Stimulated activated CD8-positive, alpha-beta memory T cell treated with anti-CD3 and anti-CD28 coated beads, Interleukin-7, amount 100 ng/mL, for 48 hours (primary cell): Measurements from ENCODE around the gene TNNI2.

Experiments
- DNase-seq, 2 donors: peaks; one replicate each; pipeline ENCODE4 v3.0.0-alpha.2; 2020; ENCODE audit warnings: low read depth in 1 of 2; ENCODE audit errors: extremely low read depth in 1 of 2

Gene TNNI2

DNA sequence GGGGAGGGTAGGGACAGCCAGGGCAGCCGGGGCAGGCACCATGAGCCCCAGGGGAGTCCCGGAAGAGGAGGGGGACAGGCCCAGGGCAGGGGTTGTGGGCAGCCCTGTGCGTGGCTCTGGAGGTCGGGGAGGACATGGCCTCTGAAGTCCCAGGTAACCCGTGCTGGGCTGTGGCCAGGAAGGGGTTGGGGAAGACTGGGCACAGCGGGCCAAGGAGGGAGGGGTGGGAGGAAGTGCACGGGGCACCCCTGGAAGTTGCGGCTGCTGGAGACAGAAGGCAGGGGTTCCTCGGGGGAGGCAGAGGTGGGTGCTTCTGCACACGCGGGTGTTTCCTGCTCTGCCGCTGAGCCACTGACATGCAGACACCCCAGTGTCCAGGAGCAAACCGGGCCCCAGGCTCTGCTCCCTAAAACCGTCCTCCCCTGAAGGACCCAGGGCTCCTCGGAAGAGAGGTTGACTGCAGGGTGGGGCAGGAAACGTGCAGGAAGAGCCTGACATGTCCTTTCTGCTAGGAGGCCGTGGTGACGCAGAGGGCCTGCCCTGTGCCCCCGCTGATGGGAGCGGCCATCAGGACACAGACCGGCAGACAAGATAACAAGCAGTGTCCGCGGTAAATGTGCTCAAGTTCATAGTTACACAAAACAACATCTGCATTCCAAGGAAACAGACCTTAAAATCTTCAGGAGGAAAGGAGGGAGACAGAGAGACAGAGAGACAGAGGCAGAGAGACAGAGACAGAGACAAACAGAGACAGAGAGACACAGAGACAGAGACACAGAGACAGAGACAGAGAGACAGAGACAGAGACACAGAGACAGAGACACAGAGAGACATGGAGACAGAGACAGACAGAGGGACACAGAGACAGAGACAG, 5.7 kb downstream of the TNNI2 start:
- DNase-seq, result no peak

GRCh38 chr11:1845095-1845429, 6.3 kb downstream of the TNNI2 start:
- no peak for DNase-seq

DNA sequence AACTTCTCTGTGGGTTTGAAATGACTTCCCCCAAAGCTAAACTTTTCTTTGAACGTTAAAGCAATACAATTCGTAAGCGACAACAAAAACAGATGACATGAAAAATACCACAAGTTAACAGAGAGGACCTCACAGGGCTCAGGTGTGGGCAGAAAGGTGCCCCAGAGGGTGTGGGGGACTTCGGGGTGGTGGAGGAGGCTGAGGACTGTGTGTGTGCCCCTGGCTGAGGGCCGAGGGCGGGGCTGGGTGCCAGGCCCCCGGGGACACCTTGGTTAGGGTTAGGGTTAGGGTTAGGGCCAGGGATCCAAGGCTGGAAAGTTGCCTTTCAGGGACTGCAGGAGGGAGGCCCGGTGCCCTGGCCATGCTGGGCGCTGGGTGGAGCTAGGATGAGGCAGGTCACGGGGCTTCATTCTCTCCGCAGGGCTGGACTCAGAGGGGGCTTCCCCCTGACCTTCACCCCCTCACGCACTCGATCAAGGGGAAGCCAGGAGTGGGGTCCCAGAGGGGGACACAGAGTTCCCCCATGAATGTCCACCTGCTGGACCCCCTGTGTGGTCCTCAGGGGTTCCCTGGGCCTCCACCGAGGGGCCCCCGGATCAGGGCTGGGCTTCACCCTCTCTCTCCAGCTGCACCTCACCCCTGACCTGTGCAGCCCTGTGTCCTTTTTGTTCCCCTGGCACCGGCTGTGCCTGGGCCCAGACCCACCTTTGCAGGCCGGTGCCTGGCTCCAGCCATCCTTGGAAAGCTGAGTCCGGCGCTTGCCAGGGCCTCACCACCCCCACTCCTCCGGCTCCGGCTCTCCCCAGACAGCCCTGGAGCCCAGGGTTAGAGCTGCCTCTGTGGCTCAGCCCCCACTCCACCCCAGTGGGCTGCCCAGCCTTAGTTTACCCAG, 7.0 kb downstream of the TNNI2 start:
- DNase-seq, result no peak

GRCh38 chr11:1846453-1846932, 7.7 kb downstream of the TNNI2 start:
- no peak for DNase-seq

DNA sequence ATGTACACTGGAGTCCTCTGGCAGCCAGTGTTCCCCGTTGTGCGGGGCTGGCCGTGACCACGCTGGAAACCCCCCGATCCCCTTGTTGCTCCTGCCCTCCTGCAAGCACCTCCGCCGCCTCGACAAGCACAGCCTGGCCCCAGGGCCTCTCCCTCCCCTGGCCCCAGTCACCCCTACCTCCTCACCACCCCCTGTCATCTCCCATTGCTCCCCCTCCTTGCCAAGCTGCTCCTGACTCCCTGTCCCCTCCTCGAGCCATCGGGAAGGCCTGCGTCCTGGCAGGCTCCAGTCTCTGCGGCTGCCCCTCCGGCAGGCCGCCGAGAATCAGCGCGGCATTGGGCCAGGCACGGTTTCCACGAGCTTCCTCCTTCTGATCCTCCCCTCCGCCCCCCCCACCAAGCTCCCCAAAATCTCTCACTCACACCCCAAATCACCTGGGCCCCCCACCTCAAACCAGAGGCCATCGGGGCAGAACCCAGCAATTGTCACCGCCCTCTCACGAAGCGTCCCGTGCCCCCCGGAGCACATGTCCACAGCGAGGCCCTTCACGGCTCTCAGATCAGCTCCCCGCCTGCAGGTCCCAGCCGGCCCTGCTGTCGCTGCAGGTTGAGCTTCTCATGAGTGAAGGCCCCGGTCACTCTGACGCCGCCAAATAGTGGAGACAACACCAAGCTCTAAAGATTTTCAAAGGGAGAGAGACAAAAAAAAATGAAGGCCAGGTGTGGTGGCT, 8.4 kb downstream of the TNNI2 start:
- DNase-seq, result no peak

- DNase-seq, result no peak
Observed at GRCh38 chr11:1847926-1848639, 9.3 kb downstream of the TNNI2 start.

DNA sequence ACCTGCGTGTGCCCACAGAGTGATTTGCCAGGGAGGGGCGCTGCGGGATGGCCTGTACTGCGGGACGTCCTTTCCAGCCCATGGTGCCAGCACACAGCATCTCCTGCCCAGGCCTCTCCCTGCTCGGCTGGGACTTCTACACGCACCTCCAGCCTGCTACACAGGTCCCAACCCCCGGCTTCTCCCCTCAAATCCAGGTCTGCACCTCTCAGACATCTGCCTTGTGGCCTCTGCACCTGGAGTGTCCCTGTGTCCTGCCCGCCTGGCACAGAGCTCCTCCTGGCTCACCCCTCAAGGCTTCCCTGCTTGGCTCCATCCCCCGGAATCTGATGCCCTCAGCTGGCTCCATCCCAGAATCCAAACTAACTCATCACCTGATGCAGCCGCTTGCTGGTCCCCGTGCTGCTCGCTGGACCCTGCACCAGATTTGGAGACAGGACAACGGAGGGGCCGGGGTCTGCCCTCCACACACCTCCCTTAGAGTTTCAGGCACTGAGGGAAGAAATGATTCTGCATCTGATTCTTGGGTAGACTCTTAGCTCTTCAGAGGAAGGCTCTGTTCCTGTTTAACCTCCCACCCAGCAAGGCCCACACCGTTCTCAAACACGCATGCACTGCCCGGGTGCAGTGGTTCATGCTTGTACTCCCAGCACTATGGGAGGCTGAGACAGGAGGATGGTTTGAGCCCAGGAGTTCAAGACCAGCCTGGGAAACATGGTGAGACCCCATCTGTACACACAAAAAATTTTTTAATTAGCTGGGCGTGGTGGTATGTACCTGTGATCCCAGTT, 10.1 kb downstream of the TNNI2 start:
- DNase-seq, result no peak

GRCh38 chr11:1851468-1852180, 12.8 kb downstream of the TNNI2 start:
- no peak for DNase-seq

- no peak for DNase-seq
Observed at GRCh38 chr11:1852271-1852876, 13.6 kb downstream of the TNNI2 start.

DNA sequence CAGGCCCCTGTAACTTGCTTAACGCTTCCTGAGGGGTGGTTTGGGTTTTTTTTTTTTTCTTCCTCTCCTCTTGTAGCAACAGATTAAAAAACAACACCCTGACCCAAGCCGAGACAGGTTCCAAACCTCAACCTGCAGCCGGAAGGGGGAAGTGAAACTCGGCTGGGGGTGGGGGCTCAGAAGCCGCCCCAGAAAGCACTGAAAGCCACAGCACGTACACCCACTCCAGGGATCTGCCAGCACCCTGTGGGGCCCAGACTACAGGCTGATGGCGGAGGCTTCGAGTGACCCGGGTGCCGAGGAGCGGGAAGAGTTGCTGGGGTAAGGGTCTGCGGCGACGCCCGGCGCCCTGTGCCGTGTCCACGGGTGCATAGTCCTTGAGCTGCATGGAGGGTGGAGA, 14.1 kb downstream of the TNNI2 start, which contains the start of gene LSP1:
Gene LSP1, plus strand, starts transcription at position 208 of the 400 bp plus-strand sequence. Its CDS starts 61 bp downstream, at position 269.
- DNase-seq, result peak; percentile 80 to 86

DNA sequence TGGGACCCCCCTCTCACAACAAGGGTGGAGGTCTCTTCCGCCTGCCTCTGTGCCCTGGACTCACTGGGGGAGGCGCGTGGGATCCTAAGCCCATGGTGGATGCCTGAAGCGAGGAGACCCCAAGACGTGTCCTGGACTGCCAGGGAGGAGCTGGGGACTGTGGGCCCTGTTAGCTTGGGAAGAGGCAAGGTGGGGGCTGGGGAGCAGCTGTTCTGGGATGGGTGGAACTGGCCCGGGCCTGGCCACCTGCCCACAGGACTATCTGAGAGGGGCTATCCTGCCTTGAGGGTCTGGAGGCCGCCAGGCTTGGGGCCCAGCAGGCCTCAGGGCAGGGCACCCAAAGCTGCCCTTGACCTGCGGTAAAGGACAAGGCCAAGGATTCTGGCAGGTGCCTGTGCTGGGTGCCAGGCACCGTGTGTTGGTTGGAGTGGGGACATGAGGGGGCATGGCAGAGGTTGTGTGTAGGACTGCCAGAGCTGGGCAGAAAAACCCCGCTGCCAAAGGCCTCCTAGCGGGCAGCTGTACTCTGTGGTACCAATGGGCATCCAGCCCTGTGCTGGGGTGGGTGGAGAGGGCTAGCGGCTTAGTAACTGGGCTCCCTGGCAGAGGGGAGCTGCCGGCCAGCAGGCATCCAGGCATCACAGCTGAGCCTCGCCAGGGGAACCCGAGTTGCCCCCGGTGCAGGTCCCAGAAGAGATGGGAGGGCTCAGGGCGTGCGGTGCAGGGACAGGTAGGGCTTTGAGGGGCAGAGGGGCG, 14.8 kb downstream of the TNNI2 start:
- DNase-seq, result no peak

- no peak for DNase-seq
Observed at GRCh38 chr11:1854132-1854948, 15.6 kb downstream of the TNNI2 start.

DNA sequence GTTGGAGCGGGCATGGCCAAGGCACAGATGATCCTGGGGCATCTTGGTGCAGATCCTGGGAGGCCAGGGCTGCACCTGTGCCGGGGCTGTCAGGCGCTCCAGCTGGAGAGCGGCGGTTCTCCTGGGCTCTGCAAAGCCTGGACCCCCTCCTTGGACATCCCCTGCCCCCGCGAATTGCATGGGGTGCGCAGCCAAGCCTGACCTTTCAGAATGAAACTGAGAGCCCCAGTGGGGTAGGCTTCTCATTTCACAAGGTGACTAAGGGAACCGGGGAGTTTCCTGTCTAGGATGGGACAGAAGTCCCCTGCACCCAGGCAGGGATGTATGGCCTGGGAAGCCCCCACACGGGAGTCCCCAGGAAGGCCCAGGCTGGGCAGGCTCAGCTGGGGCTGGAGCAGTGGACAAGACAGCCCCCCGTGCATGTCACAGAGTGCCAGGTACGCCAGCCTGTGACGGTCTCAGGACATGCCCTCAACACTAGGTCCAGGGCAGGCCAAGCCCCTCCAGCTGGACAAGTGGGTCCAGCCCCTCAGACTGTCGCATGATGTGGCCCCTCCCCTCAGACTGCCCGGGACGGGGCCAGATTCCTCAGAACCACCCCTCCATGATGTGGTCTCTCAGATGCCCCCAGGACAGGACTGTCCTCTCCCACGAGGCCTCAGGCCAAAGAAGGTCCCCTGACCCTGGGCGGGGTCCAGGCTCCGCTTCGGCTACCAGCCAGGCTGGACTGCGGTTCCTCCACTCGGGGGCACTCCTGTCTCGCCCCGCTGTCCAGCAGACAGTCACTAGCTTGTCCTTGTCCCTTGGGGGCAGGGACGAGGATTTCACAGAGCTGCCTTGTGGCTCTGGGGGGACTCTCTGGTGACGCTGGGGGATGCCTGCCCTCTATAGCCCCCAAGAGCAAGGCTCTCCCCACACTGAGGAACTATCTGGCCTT, 16.4 kb downstream of the TNNI2 start:
- peak; percentile 37 to 62 for DNase-seq

DNA sequence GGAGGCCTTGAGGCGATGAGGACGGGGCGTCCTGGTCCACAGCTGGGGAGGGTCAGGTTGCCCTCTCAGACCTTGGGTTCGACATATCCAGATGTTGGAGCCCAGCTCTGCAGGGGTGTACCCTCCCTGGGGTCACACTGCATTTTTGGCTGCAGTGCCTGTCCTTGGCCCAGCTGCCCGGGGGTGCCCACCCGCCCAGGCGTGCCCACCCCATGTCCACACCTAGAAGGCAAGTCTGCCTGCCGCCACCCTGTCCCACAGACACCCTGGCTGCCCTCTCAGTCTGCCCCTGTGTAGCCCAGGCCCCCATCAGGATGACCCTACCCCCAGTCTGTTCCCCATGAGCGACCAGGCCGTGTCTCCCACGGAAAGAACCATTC, 17.1 kb downstream of the TNNI2 start:
- DNase-seq, result no peak

DNA sequence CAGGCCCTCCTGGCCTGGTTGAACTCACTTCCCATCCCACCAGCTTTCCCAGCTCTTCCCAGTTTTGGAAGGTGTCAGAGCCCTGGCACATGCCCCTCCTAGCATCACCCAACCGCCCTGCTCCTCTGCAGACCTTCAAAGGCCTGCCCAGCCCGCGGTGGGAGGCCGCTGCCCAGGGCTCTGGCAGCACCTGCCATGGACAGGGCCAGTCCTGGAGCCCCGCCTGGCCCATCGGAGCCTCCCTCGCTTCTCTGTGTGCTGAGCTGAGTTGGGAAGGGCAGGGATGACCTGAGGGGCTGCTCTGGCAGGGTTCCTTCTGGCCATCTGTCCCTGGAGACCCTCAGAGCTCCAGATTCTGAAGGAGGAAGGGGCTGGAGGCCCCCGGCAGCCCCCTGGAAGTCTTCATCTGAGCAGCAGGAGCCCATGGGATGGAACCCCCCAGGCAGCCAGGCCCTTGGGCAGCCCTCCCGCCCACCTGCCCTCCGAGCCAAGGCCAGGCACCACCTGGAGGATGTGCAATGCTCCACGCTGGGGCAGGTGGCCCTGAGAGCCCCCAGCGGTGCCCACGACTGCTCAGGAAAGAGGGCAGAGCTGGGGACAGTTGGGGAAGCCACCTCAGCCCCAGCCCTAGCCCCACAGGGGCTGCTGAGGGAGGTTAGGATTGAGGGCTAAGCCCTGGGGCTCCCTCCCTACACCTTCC, 17.7 kb downstream of the TNNI2 start:
- DNase-seq, result no peak
